HK-2 (cell line): Measurements from ENCODE around the gene OR10AD1.

Source experiments
- DNase-seq: peaks from one replicate; pipeline ENCODE4 v3.0.0-alpha.2; 2018; ENCODE audit not compliant: unreplicated experiment

Gene OR10AD1

GRCh38 chr12:48191096-48191495 is 12.0 kb downstream of the OR10AD1 start:
- DNase-seq, result no peak

GRCh38 chr12:48189331-48190125 is 13.6 kb downstream of the OR10AD1 start:
- peak; percentile 56 for DNase-seq

DNA sequence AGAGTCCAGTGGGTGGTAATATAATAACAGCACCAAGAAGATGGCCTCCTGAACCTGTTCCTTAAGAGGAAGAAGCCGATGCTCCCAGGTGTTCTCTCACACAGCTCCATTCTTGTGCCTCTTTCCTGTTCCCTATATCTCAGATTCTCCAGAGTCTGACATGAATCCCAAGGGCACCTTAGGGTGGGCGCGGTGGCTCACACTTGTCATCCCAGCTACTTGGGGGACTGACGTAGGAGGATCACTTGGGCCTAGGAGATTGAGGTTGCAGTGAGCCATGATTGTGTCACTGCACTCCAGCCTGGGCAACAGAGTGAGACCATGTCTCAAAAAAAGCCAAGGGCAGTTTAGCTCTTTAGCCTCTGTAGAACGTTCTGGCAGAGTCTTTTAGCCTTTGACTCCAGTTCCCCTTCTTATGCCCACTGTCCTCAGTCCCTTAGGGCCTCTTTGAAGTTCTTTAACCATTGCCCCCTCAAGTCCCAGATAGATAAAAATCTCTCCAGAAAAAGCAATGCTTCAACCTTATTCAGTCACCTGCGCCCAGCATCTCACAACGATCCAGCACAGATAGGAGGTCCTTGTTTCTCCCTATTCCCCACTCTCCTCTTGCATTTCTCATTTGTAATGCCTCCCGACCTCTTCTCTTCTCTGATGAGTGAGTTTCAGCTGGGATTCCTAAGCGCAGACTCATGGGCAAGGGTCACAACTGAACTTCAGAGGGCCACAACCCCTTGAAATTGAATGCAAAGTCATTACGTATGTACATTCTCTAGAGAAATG is 15.0 kb downstream of the OR10AD1 start:
- DNase-seq, result no peak

- DNase-seq, result no peak
These were observed 17.7 kb downstream of the OR10AD1 start for GRCh38 chr12:48185181-48185919.

DNA sequence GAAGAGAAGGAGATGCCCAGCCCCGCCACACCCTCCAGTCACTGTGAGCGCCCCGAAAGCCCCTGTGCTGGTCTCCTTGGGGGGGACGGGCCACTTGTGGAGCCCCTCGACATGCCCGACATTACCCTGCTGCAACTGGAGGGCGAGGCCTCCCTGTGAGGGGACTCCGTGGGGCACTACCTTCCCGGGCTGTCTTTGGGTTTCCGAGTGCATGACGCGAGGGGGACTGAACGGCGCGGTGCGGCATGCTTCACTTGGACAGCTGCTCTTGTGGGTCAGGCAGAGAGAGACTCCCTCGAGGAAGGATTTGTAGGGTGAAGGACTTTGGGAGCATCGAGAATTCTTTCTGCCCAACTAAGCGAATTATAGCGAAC is 18.6 kb downstream of the OR10AD1 start:
- no peak for DNase-seq

GRCh38 chr12:48183876-48184548 is 19.1 kb downstream of the OR10AD1 start:
- no peak for DNase-seq

DNA sequence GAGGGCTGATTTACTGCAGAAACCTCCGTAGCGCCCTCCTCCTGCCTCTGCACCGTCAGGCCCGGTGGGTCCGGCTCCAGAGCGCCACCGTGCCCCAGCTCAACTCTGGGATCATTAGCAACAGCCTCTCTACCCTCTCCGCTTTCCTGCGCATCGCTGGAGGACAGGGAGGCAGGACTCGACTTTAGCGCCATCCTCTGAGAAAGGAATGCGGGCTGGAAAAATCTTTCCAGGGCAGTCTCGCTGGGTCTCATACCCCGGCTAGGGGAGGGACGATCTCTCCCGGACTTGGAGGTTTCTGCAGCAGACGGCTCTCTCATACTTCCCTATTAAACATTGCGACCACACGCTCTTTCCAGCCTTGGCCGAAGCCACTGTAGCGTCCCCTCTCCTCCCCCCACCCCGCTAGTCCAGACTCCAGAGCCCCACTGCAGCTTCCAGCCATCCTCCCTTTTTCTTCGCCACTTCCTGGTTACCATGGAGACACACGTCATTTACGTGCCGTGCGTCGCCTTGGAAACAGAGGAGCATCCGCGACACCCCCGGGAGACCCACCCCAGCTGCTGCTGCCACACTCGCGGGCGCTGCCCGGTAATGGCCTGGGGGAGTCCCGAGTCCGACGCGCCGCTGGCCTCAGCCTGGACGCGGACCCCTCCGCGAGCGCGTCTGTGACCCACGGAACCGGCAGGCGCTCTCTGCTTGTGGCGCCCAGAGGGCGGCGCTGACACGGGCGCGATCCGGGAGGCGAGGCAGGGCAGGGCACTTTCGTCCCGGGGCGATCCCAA is 19.8 kb downstream of the OR10AD1 start, which contains the start of gene CCDC184:
Gene CCDC184, plus strand, starts transcription at position 554 of the 785 bp plus-strand sequence. CDS start 479 bp downstream, outside the sequence.
- DNase-seq, result peak; percentile 51

- no peak for DNase-seq
These were observed 20.5 kb downstream of the OR10AD1 start for GRCh38 chr12:48182631-48183030.

DNA sequence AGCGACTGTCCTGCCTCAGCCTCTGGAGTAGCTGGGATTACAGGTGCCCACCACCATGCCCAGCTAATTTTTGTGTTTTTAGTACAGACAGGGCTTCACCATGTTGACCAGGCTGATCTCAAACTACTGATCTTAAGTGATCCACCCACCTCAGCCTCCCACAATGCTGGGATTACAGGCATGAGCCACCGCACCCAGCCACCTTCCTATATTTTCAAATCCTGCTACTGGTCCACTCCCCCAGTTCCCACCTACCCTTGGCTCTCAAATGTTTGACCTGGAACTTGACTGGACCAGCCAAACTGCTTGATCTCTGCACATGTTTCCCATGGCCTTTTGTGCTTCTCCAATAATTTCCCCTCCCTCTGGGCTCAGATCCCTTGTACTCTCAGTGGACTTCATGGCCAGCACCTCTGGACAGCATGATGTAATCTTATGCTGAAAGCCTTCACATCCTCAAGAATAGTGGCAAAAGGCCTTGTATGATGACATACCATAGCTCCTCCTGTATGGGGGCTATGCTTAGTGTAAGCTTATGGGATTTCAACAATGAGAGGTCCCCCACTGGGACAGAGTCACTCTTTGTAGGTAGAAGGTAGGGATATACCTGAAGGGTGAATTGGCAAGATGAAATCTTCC is 22.1 kb downstream of the OR10AD1 start:
- DNase-seq, result no peak

- no peak for DNase-seq
These were observed 22.7 kb downstream of the OR10AD1 start for GRCh38 chr12:48180424-48180823.

DNA sequence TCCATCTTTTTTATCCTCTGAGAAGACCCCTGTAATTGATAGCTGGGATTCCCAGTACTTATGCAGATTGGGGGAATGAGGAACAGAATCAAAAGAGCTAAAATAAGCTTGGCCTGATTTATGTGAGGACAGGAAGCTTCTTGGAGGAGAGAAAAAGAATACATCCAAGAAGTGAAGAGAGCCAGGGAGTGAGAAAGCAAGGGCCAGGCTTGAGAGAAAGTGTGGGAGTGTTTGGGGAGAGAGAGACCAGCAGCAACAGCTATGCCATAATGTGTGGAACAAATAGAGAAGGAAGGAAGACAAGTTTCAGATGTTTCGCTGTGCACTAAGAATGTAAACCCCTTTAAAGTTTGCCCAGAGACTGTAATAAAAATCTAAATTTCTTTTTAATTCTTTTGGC is 23.6 kb downstream of the OR10AD1 start:
- DNase-seq, result no peak

DNA sequence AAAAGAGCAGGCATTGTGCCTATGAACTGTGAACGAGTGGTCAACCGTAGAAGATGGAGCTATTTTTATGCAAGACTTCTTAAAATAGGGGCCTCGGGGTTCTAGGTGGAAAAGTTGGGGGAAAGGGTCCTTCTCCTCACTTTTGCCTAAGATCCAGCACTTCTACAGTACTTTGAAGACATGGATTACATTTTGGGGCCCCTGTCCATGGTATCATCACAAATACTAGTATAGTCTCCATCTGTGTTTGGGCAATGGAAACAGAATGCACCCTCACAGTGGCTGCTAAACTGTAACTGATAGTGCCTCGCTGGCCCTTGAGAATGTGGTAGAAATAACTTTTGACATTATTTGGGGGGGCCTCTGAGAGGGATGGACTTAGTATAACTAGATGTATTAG is 25.1 kb downstream of the OR10AD1 start:
- no peak for DNase-seq

- DNase-seq, result no peak
These were observed 26.7 kb downstream of the OR10AD1 start for GRCh38 chr12:48176417-48176751.

DNA sequence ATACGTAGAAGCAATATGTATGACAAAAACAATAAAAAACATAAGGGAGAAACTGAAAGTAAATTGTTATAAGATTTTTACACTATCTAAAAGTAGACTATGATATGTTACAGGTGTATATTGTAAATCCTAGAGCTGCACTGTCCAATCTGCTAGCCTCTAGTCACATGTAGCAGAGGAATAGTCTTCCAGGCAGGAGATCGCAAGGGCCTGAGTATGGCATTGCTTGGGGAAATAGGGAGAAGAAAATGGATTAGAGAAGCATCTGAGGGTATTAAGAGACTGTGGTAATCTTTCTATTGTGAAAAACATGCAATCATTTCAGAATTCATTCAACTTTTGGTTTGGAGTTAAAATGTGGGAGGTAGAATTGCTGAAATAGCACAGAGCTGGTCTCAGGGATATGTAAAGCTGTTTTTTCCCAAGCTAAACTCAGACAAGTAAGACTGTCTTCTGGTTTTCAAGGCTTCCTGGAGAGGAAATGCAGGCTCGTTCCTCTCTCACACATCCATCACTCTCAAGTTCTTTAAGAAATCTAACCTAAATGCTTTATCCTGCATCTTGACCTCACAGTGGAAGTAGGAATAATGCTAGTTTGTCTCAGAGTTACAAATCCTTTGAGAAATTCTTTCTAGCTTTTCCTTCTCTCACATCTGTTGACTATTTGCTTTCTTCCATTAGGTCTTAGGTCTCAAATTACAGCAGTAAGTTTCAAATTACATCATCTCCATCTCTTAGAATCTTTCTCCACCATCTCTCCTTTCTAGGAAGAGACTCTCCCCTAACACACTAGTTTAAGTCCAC is 27.3 kb downstream of the OR10AD1 start:
- DNase-seq, result no peak

- no peak for DNase-seq
These were observed 34.1 kb downstream of the OR10AD1 start for GRCh38 chr12:48169011-48169410.

DNA sequence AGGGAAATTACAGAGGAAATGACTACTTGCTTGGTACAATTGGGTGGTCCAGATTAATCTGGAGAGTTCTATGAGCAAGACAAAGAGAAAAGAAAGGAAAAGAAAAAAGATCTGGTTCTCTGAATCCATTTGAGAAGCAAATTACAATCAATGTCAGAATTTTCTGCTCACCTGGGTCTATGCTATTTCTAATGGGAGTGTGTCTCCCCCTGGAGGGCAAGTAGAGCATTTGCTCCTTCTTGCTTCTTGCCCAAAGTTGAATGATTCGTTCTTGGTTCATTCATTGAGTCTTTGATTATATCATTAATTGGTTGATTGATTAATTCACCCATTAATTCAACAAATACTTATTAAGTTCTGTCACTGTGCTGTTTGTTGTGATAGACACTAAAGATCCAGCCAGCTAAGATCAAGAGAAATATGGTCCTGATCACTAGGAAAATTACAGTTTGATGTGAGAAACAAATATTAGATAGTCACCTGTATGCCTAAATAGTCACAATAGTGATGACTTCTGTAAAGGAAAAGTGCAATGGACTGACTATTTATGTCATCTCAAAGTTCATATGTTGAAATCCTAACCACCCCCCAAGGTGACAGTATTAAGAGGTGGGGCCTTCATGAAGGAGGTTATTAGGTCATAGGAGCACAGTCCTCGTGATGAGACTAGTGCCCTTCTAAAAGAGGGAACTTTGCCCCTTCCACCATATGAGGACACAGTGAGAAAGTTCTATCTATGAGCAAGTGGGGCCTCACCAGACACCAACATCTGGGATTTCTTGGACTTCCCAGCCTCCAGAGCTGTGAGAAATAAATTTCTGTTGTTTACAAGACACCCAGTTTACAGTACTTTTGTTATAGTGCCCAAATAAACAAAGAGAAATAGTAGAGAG is 37.8 kb downstream of the OR10AD1 start:
- no peak for DNase-seq

- DNase-seq, result no peak
These were observed 38.6 kb downstream of the OR10AD1 start for GRCh38 chr12:48164451-48164850.

DNA sequence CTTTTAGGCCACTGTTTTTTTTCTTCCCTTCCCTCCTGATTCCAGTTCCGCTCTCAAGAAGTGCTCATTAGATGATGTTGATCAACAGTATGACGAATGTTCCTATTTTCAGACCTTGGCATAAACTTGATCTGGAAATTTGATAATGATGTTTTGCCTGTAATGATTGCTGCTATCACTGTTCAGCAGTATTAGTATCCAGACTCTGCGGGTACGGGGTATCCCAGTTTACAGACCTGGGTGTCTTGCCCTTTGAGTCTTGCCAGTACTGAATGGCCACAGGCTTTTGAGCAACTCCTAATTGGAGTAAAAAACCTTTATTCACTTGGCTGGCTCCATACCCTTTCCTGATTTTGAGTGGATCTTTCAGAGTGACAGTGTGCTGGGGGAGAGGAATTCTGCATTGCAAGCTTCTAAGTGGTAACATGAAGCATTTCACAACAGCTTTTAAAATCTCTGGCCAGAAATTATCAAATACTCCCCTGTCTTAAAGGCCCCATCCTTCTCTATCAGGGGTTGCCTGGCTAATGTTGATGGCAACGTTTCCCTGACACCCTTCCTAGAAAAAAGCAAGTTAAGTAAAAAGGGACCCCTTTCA is 39.8 kb downstream of the OR10AD1 start:
- DNase-seq, result no peak
